Erythroblast (primary cell): ENCODE measurements around the gene PTH1R.

Source experiments
- DNase-seq, 2 experiments: peaks; one replicate each; lab custom pipeline; 2025; lab: John Stamatoyannopoulos, UW
- GATA1 ChIP-seq: IDR thresholded peaks from 2 replicates; pipeline ENCODE4 v1.6.1; 2011; ENCODE audit warnings: low read depth, mild to moderate bottlenecking, control low read depth, low read length, moderate library complexity
- POLR2A ChIP-seq: IDR thresholded peaks from 2 replicates; pipeline ENCODE4 v1.6.1; 2011; ENCODE audit warnings: mild to moderate bottlenecking, low read length

Gene PTH1R

GRCh38 chr3:46854555-46854991, 22.9 kb upstream of the PTH1R start:
- TF ChIP-seq GATA1 (no peak), POLR2A (no peak)

GRCh38 chr3:46856576-46857471, 20.7 kb upstream of the PTH1R start:
- DNase-seq: no peak
- TF ChIP-seq GATA1: no peak
- no peak for TF ChIP-seq POLR2A

More at GRCh38 chr3:46854555-46854991, 22.9 kb upstream of the PTH1R start:
- no peak for DNase-seq

- no peak for DNase-seq
- TF ChIP-seq POLR2A (no peak), GATA1 (no peak)
Measured at GRCh38 chr3:46857485-46858341, 19.8 kb upstream of the PTH1R start.

GRCh38 chr3:46858456-46858855, 19.1 kb upstream of the PTH1R start:
- TF ChIP-seq POLR2A (no peak), GATA1 (no peak)
- no peak for DNase-seq

- no peak for TF ChIP-seq GATA1
- TF ChIP-seq POLR2A: no peak
- no peak for DNase-seq
Measured at GRCh38 chr3:46859001-46859710, 18.4 kb upstream of the PTH1R start.

GRCh38 chr3:46860017-46860809, 17.3 kb upstream of the PTH1R start:
- TF ChIP-seq GATA1 (no peak), POLR2A (no peak)
- DNase-seq: peak; percentile 18 to 42

GRCh38 chr3:46860810-46861604, 16.5 kb upstream of the PTH1R start:
- no peak for TF ChIP-seq POLR2A
- no peak for TF ChIP-seq GATA1
- no peak for DNase-seq

- TF ChIP-seq GATA1 (no peak), POLR2A (no peak)
- no peak for DNase-seq
Measured at GRCh38 chr3:46861605-46862368, 15.7 kb upstream of the PTH1R start.

- TF ChIP-seq POLR2A: no peak
- no peak for TF ChIP-seq GATA1
- DNase-seq: no peak
Measured at GRCh38 chr3:46862369-46863025, 15.0 kb upstream of the PTH1R start.

- DNase-seq: no peak
- TF ChIP-seq GATA1 (no peak), POLR2A (no peak)
Measured at GRCh38 chr3:46863261-46863782, 14.2 kb upstream of the PTH1R start, which contains the start of gene MYL3. MYL3 (minus strand) TSS chr3:46863444; CDS start chr3:46863390, 54 bp downstream.
